Measurements from ENCODE around the gene CYB5RL.

GRCh38 chr1:54222711-54223110 lies 22.9 kb upstream of the CYB5RL start:
- TF ChIP-seq CTCF (IDR thresholded peaks at IDR 0.05) (no peak), POLR2A (IDR thresholded peaks at IDR 0.05) (no peak)
